GM19463 (cell line): ENCODE measurements around the gene KASH5.
"Not testable (repeated sequence)": the region's sequence is repeated elsewhere in the genome, so short reads cannot be mapped to it uniquely, and the experiment has no call there.

ENCODE experiments used
- ATAC-seq: cut with Tn5 transposase; IDR thresholded peaks from one replicate; pipeline ENCODE4 v1.9.1; 2021; ENCODE audit warnings: mild to moderate bottlenecking, moderate library complexity; ENCODE audit not compliant: unreplicated experiment

The KASH5 gene

DNA sequence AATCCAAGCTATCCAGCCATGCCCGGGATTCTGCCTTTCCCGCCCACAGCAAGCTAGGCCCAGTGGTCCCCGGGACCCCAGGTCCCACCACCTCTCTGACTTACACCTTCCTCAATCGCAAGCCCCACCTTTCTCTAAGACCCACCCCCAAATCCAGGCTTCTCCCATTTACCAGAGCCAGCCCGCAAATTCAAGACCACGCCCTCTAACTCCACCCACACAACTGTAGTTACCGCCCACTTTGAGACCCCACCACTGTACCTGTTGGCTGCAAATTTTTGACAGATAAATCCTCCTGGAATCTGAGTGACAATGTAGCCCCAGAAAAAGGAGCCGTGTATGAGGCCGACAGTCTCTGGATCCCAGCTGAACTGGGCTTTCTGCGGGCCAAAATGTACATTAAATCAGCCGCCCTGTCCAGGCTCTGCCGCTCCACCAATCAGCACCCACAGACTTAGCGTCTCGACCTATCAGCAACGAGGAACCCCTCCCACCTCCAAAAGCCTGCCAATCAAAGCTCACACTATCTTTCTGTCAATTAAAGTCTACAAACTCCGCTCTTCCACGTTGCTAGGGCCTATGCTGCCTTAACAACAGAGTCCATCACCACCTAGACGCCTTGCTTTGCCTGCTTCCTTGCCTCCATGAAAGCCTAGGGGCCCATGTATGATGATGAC, 47.0 kb downstream of the KASH5 start:
- ATAC-seq: no peak

DNA sequence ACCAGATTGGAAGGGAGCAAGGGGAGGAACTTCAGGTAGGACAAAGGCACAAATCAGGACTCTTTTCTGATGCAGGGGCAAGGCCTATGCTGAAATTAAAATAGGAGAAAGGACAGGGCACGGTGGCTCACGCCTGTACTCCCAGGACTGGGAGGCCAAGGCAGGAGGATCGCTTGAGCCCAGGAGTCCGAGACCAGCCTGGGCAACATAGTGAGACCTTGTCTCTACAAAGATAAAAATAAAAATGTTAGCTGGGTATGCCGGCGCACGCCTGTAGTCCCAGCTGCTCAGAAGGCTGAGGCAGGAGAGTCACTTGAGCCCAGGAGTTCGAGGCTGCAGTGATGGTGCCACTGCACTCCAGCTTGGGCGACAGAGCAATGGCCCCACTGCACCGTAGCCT, 47.6 kb downstream of the KASH5 start:
- no peak for ATAC-seq

DNA sequence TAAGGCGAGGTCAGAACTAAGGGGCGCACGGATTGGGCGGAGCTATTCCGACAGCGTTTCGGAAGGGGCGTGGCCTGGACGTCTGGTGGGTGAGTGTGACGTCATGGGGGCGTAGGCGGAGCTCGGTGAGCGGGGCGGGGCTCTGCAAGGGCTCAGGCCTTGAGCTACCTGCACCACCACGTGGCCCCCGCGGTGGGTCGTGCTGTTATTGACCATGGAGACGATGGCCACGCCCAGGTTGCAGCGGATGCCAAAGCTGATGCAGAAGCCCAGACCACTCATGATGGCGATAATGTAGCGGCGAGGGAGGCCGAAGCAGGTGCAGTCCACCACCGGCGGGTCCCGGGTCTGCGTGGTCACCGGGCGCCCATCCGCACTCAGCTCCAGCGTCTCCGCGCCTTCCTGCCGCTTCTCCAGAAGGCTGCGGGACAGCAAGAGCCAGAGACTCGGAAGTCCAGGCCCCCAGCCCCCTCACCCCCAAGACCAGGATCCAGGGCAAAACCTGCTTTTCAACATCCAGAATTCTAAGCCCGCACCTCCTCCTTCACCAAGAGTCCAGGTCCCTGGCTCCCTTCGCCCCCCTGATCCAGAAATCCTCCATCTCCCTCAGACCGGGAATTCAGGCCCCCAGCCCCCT, 48.5 kb downstream of the KASH5 start:
- ATAC-seq: no peak

DNA sequence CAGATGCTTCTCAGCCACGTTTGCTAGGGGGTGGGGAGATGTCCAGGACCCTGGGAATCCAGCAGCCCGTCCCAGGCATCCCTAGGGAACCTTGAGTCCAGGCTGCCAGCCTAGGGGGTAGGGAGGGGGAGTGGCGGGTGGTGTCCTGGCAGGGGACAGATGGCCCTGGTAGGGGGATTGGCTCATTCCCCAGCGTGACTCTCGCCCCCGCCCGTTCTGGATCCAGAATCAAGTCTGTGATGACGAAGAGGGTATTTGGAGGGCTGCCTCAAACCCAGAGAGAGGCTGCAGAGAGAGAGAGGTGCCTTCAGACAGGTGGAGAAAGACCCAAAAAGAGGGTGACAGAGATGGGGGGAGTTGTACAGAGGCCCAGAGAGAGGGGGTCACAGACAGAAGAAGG, 49.2 kb downstream of the KASH5 start:
- ATAC-seq: no peak

DNA sequence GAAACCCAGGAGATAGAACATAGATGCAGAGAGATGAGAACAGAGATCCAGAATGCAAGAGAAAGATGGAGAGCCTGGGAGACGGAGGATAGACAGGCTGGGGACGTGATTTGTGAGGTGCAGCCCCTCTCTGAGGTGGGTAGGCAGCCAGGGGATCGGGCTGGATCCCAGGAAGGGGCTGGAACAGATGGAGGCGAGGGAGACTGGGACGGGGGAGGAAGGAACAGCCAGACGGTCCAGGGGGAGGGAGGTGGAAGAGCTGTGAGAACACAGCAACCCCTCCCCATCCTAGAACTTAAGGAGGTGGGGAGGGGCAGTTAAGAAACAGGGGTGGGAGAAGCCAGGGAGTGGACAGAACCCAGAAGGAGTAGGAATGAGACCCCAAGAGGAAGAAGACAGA, 50.2 kb downstream of the KASH5 start:
- ATAC-seq: no peak

DNA sequence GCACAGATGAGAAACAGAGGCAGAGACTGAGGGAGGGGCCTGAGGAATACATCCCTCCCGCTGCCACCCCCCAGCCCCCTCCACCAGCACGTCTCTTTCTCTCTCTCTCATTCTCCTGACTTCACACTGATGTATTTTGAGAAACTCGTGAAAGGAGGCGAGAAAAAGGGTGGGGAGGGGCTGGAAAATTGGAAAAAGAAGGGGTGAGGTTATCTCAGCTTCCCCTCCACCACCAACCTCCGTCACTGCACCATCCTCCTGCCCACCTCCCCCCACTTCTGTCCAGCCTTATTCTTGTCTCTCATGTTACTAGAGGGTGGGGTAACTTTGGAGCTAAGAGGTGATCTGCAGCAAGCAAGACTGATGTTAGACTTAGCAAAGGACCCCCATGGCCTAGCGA, 51.8 kb downstream of the KASH5 start:
- ATAC-seq: no peak

DNA sequence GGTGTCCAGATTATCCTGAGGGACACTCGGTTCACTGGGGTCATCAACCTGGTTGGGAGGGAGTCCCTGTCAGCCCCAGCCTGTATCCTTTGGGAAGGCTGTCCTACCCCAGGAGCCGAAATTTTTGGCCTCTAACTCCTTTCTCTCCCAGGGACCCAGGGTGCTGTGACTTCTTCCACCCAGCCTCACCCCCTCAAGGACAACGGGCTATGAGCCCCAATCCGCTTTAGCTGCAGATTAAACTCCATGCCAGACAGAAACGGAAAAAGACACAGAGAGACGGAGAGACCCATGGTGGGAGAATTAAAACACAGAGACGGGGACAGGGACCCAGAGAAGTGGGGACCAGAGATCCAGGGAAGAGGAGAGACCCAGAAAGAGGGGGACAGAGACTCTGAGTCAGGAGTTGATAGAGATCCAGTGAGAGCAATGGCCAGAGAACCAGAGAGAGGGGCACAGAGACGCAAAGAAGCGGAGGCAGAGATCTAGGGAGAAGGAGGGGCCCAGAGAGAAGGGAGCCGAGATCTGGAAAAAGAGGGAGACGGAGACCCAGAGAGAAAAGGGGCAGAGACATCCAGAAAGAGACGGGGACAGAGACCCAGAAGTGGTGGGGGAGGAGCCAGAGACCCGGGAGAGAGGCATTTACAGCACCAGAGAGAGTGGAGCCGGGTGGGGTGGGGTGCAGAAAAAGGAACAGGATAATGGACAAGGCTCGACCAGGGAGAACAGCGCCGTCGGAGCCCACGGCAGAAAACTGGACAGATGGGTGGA, 52.6 kb downstream of the KASH5 start:
- ATAC-seq: no peak

DNA sequence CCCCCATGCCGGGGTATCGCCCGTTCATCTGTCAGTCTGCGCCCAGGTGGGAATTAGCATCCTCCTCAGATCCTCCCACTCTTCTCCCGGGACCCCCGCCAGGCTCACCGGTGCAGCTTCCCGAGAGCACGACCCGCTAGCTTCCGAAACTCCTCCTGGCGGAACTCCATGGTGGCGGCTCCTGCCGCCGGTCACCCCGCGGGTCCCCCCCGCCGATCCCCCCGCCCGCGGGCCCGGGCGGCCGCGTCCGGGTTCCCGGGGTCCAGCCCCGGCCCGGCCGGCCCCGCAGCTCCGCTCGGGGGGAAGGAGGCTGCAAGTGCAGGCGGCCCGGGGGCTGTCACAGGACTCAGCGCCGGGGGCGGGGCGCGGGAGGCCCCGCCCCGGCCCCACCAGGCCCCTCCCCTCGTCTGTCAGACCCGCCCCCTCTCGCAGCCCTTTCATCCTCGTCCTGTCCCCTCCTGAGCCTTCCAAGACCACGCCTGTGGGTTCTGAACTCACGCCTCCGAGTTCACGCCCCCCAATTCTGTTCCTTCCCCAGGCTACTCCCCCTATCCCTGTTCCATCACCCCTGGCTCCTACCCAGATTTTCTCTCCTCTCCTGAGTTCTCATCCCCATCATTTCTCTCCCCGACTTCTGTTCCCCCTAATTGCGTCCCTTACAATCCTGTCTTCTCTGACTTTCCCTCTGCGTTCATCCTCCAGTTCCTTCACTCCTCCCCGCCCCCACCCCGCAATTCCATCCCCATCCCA, 53.3 kb downstream of the KASH5 start, which contains the start of gene SLC17A7:
TSS of gene SLC17A7 (minus strand) at position 318 of the 750 bp plus-strand sequence. CDS start at position 170, 148 bp downstream.
- ATAC-seq: no peak

DNA sequence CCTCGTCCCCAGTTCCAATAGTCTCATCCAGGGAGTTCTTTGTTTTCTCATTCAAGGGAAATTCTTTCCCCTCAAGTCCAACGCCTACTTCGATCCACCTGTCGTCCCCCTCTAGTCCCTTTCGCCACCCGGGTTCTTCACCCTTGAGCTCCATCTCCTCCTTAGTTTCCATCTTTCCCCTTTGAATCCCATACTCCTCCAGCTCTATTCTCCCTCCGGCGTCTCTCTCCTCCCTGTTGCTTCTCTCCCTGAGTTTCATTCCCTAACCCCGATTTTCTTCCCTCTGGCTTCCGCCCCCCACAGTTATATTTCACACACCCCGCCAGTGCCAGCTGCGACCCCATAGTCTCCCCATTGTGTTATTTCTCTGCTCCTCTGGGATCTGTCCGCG, 53.9 kb downstream of the KASH5 start:
- ATAC-seq: no peak

DNA sequence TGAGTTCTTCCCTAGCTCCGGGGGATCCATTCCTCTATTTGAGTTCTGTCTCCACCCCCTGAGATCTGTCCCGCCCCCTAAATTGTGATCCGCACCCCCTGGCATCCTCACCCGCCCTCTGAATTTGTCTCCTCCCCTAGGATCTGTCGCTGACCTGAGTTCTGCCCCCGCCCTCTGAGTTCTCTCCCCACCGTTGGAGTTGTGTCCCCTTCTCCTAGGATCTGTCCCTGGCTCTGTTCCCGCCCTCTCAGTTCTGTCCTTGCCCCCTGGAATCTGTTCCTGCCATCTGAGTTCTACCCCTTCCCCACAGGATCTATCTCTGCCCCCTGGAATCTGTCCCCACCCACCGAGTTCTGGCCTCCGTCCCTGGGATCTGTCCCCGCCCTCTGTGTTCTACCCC, 54.3 kb downstream of the KASH5 start:
- no peak for ATAC-seq

DNA sequence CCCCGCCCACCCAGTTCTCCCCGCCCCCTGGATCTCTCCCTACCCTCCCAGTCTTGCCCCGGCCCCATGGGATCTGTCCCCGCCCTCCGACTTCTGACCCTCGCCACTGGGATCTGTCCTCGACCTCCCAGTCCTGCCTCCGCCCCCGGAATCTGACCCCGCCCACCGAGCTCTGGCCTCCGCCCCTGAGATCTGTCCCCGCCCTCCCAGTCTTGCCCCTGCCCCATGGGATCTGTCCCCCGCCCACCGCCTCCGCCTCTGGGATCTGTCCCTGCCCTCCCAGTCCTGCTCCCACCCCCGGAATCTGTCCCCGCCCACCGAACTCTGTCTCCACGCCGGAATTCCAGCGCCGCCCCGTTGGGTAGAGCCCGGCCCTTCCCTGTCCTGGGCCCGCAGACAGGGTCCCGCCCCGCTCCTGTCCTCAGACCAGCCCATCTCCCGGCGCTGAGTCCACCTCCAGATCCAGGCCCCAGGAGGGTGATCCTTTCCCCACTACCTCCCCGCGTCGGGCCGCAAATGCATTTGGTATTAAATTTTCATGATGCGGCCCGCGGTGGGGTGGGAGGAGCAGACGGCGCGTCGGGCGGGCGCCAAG, 54.8 kb downstream of the KASH5 start:
- peak; percentile 16 for ATAC-seq

DNA sequence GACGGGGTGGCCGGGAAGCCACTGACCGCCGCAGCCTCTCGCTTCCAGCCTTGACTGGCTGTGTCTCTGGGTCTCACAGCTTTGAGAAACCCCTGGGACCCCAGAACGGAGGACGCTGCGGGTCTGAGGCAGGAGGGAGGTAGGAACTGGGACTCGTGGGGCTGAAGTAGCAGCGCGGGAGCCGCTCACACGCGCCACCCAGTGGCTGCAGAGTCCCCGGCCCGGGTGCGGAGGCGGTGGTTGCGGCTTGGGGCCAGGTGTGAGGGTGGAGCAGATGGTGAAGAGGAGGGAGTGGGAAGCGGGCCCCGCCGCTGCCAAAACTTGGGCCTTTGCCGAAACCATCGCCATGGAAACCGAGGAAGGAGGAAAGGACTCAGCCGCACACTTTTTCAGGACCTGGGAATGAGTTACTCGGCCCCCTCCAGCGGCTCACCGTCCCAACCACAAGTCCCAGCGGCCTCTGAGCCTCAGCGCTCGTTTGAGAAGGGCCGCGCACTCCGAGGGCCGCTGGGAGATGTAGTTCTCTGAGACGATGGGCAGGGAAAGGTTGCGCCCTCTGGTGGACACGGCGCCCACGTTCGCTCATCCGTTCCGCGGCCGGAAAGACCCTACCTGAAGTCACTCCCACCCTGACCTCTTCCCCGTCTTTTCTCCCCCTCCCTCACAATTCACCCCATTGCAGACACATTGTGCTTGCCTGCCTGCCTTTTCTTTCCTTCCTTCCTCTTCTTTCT, 55.5 kb downstream of the KASH5 start:
- peak; percentile 82 for ATAC-seq

DNA sequence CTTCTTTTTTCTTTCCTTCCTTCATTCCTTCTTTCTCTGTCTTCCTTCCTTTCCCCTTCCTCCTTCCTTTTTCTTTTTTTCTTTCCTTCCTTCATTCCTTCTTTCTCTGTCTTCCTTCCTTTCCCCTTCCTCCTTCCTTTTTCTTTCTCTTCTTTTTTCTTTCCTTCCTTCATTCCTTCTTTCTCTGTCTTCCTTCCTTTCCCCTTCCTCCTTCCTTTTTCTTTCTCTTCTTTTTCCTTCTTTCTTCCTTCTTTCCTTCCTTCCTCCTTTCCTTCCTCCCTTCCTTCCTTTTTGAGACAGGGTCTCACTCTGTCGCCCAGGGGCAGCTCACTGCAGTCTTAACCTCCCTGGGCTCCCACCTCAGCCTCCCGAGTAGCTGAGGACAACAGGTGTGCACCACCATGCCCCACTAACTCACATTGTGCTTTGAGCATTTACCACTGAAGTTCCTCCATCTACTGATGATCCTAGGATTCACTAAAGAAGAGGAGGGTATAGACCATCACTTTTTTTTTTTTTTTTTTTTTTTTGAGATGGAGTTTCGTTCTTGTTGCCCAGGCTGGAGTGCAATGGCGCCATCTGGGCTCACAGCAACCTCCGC, 56.2 kb downstream of the KASH5 start:
- not testable (repeated sequence) for ATAC-seq

DNA sequence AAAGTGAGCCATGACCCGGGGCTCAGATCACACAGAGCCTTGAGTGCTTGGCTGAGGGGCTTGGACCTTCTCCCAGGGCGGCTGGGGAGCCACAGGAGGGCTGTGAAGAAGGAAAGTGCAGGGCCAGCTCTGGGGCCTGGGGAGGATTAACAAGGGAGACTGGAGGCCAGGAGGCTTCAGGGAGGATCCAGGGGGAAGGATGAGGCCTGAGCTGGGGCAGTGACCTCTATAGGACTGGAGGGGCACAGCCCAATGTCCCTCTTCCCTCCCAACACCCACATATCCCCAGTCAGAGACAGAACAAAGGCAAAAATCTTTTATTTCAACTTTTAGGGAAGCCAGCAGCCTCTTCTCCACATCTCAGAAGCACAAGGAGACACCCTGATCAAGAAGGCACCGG, 57.9 kb downstream of the KASH5 start:
- ATAC-seq: no peak

DNA sequence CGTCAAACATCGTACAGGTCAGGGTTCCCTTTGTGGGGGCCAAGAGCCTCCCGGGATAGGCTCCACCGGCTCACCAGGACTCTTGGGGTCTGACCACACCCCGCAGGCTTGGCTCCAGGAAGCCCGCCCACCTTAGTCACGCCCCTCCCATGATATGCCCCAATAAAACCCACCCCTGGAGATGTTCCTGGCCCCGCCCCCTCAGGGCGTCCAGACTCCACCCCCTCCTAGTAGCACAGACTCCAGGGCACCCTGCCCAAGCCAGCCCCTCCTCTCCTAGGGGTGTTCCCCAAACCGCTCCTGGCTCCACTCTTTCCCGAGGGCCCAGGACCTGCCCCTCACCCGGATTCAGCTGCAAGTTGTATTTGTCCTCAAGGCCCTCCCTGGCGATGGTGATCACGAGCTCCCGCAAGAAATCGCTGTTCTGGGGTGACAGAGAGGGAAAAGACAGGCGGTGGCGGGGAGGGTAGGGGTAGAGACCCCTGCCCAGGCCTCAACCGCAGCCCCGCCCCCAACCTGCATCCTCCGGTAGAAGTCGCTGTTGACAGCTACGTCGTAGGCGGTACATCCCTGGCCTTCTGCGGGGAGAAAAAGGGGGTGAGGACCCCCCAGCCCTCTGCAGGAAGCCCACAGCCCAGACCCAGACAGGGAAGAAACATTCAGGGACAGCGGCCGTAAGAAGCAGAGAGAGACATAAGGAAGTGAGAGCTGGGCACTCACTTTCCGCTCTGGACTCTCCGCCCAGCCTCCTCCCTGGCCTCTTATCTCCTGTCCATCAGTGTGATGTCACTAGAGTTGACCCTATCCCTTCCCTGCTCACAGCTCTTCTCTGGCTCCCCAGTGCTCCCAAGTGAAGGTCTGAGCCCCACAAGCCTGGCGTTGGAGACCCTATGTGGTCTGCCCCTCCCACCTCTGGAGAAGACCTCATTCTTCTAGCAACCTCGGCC, 59.7 kb downstream of the KASH5 start:
- ATAC-seq: no peak

DNA sequence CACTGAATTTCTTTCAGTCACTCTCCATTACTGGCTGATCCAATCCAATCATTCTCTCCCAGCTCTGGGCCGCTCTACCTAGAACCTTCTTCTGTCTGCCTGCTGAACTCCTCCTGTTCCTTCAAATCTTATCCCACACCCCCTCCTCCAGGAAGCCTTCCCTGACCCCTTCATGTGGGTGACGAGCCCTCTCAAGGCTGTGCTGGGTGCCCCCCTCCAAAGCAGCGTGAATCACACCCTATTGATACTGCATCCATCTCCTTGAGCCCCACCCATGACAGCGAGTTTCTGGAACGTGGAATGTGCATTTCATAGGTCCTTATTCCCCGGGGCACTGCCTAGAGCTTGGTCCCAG, 60.4 kb downstream of the KASH5 start:
- no peak for ATAC-seq

DNA sequence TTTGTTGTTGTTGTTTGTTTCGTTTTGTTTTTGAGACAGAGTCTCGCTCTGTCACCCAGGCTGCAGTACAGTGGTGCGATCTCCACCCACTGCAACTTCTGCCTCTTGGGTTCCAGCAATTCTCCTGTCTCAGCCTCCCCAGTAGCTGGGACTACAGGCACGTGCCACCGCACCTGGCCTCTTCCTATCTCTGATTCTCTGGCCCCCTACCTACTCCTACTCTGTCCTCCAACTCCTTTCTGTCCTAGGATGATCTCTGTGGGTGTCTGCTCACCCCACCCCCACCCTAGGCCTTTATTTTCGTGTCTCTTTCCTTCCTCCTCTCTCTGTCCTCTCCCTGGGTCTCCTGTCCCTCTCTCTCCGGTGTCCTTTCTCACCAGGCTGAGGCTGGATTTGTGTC, 62.4 kb downstream of the KASH5 start:
- ATAC-seq: no peak

DNA sequence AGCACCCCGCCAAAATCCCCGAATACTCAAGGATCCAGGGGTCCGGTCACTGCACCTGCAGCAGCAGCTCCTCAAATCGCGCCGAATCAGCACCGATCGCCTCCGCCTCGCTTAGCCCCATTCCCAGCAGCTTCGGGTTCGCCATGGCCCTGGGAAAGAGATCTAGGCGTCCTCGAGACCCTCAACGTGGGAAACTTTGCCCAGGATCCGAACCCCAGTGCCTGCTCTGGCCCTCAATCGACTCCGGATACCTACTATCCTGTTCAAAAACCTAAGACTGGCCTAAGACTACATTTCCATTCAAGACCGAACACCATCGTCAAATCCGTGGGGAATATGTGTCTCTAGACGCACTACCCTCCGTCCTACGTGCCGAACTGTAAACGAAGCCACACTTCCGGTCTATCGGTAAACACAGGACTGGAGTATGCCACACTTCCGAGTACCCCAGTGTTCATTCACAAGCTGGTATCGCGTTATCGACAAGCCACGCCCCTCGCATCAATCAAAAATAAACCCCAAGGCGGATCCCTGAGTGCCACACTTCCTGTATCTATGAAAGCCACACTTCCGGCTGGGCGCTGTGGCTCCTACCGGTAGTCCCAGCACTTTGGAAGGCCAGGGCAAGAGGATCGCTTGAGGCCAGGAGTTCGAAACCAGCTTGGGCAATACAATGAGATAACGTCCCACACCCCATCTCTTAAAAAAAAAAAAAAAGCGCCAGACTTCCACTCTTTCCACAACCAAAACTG, 63.6 kb downstream of the KASH5 start, which contains the start of gene PIH1D1:
TSS of gene PIH1D1 (minus strand) at position 385 of the 752 bp plus-strand sequence. CDS start at position 145, 240 bp downstream.
- no peak for ATAC-seq
